Measurements from ENCODE around the gene MAP4.

The MAP4 gene

DNA sequence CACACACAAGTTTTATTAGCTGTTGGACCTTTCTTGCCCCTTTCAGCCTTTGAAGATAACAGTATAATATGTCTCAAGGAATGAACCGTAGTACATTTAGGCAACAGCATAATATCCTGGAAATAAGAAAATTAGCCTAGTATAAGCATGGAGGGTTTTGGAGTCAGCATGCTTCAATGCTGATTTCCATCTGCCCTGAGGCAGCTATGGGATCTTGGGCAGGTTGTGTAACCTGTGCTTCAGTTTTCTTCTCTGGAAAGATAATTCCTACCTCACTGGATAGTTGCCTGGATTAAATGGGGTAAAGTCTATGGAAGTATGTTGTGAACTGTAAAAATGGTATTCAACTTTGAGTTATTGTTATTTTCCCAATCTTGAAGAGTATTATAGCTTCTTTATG, 211.6 kb downstream of the MAP4 start:
- TF ChIP-seq, protein P1, sequence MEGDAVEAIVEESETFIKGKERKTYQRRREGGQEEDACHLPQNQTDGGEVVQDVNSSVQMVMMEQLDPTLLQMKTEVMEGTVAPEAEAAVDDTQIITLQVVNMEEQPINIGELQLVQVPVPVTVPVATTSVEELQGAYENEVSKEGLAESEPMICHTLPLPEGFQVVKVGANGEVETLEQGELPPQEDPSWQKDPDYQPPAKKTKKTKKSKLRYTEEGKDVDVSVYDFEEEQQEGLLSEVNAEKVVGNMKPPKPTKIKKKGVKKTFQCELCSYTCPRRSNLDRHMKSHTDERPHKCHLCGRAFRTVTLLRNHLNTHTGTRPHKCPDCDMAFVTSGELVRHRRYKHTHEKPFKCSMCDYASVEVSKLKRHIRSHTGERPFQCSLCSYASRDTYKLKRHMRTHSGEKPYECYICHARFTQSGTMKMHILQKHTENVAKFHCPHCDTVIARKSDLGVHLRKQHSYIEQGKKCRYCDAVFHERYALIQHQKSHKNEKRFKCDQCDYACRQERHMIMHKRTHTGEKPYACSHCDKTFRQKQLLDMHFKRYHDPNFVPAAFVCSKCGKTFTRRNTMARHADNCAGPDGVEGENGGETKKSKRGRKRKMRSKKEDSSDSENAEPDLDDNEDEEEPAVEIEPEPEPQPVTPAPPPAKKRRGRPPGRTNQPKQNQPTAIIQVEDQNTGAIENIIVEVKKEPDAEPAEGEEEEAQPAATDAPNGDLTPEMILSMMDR (IDR thresholded peaks at IDR 0.05; ENCODE audit: insufficient read depth, low read depth, low read length, missing control alignments), result no peak
- H3K4me3 ChIP-seq (ENCODE audit: low read length), result no peak overlapping the region
- peak; percentile 38 for DNase-seq (ENCODE audit: low read depth)

DNA sequence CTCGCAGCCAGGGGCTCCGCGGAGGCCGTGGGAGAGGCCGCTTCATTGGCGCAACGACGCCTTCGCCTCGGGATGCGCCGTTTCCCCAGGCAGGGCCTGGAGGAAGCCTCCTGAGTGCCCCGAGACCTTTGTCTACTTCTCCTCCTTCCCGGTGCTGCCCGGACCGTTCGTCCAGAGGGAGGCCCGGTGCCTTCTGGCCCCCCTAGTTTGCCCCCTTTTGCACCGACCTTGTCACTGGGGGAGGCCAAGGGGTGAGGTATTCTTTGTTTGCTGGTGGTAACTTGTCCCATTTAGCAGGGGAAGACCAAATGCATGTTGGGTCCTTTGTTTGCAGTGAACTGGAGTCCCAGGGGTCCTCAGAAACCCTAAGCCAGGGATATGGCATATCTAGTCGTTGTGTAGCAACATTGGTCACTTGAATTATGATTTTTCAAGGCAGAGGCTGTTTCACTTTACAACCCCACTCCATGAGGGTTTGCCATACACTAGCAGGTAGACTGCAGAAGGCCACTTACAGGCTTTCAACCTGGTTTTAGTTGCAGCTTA, 212.7 kb downstream of the MAP4 start:
- TF ChIP-seq, protein P1 (IDR thresholded peaks at IDR 0.05; ENCODE audit: insufficient read depth, low read depth, low read length, missing control alignments), result no peak
- peak overlapping the region; percentile 78 for H3K4me3 ChIP-seq (ENCODE audit: low read length)
- DNase-seq (ENCODE audit: low read depth), result no peak

DNA sequence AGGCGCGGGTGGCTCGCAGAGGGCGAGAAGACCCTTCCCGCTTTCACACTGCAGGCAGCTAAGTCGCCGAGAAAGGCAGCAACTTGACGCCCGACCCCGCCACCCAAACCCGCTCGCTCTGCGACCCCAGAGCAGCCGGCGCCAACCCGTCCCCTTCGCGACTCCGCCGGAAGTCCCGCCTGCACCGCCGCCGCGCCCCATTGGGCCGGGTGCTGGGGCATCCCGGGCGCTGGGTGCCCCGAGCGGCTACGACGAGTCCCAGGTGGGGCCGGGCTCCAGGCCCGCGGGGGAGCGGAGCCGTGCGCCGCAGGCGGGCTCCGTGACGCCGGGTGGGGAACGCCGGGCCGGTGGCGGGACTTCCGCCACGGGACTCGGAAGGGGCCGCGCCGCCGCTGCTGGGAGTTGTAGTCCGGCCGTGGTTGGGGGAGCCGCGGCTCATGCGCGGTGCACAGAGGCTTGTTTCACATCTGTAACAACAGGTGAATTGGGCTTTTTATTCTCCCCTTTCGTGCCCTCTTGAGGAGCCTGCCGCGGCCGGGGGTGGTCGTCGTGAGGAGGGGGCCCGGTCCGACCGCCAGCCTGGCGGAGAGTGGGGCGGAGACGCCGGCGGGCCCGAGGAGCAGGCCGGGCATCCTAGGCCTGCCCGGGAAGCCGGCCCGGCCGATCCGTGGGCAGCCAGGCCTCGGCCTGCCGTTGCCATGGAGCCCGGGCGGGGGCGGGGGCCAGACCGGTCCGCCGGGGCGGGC, 213.3 kb downstream of the MAP4 start, which contains the start of gene DHX30:
Gene DHX30, plus strand, starts transcription at position 405 of the 746 bp plus-strand sequence. CDS start 7,546 bp downstream, outside the sequence.
- DNase-seq (ENCODE audit: low read depth), result peak; percentile 90
- TF ChIP-seq, protein P1 (IDR thresholded peaks at IDR 0.05; ENCODE audit: insufficient read depth, low read depth, low read length, missing control alignments), result no peak
- H3K4me3 ChIP-seq (ENCODE audit: low read length), result peak within 1 kb of the TSS; percentile 78
